Measurements from ENCODE around the gene STRA6. TPM values are rescaled to one million over a fixed set of nuclear protein-coding genes. Genes with fewer than 3 reads are reported as not detected.

The STRA6 gene
- total RNA-seq, 1 experiment from 2014 or later: 0.84 TPM

DNA sequence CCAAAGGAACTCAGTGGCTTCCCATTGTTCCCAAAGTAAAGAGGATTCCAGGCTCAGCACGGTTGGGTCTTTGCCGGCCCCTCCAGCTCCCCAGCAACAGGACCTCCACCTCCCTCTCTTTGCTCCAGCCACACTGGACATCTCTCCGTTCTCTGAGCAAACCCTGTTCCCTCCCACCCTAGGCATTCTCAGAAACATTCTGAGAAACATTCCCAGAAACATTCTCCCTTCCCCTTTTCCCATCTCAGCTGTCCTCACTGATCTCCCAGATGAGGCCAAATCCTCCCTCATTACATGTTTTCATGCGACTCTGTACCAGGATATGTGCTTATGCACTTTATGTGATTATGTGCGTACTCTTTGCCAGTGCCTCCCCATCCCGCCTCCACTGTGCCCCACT is 47.7 kb upstream of the STRA6 start:
- POLR2A ChIA-PET (ENCODE audit: low non-redundant PET): no interaction called here

DNA sequence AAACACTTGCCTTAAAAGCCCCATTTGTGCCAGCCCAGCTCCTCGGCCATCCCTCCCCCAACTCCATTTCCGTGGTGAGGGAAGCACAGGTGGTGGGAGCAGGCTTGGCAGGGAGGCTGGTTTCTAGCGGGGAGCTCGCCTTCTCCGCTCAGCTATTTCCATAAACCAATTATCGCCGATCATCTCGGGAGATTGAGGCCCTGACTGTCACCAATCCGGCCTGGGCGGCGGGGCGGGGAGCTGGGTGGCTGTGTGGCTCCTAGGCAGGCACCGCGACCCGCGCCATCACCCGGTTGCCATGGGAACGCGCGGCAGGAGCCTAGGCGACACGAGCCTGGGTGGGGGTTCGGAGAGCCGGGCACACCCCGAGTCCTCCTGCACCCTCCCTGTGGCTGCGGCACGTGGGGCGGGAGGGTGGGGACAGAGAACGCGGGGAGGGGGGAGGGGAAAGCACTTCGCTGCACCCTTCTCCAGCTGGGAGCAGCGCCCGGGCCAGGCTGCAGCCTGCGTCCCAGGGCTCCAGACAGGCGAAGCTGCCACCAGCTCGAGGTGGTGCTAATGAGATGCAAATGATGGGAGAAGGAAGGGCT is 42.9 kb upstream of the STRA6 start:
- Histone ChIP-seq H3K27ac (ENCODE audit: low read depth, low read length, poor library complexity, severe bottlenecking) (no peak overlapping the region), H3K4me1 (ENCODE audit: insufficient read depth, low read length, poor library complexity, severe bottlenecking) (peaks cover 33% of the 10 kb centered on the region), H3K4me3 (ENCODE audit: low read depth, low read length, poor library complexity, severe bottlenecking) (peak overlapping the region; percentile 9), H3K9me3 (ENCODE audit: low read depth, low read length, poor library complexity, severe bottlenecking) (no peaks in the 10 kb centered on the region), H3K36me3 (ENCODE audit: insufficient read depth, low read length, poor library complexity, severe bottlenecking) (no peaks in the 10 kb centered on the region), H3K27me3 (replicated peaks; ENCODE audit: insufficient read depth, low read depth, low read length, poor library complexity) (no peaks in the 10 kb centered on the region)
- DNase-seq (ENCODE audit: low spot score): peak; percentile 80
- ChIA-PET POLR2A (ENCODE audit: low non-redundant PET) (interaction anchor here (0.6 kb wide), 1 partner anchor 216 kb away, joined by 5 read pairs; the partner anchor contains the start of gene UBL7), CTCF (interaction anchor here (0.5 kb wide), 1 partner anchor 119 kb away, joined by 6 read pairs; no protein-coding TSS in a partner anchor)
- TF ChIP-seq EZH2 (IDR thresholded peaks at IDR 0.05; ENCODE audit: borderline replicate concordance, low read depth, low read length, poor library complexity, severe bottlenecking): no peak
- TF ChIP-seq CTCF (conservative IDR thresholded peaks at IDR 0.05; ENCODE audit: low read depth, low read length): no peak
- intact Hi-C loops (cut with micrococcal nuclease; ENCODE audit: unreplicated experiment): no loop called here
- BruUV-seq (replicated peaks): no TSS peak

More for the DNA sequence above, 47.7 kb upstream of the STRA6 start:
- Histone ChIP-seq H3K4me3 (ENCODE audit: low read depth, low read length, poor library complexity, severe bottlenecking) (no peak overlapping the region), H3K9me3 (ENCODE audit: low read depth, low read length, poor library complexity, severe bottlenecking) (no peaks in the 10 kb centered on the region), H3K36me3 (ENCODE audit: insufficient read depth, low read length, poor library complexity, severe bottlenecking) (no peaks in the 10 kb centered on the region), H3K27ac (ENCODE audit: low read depth, low read length, poor library complexity, severe bottlenecking) (no peak overlapping the region), H3K27me3 (replicated peaks; ENCODE audit: insufficient read depth, low read depth, low read length, poor library complexity) (no peaks in the 10 kb centered on the region), H3K4me1 (ENCODE audit: insufficient read depth, low read length, poor library complexity, severe bottlenecking) (peaks cover 16% of the 10 kb centered on the region)
- intact Hi-C loops (cut with micrococcal nuclease; ENCODE audit: unreplicated experiment): no loop called here
- no peak for DNase-seq (ENCODE audit: low spot score)
- TF ChIP-seq CTCF (conservative IDR thresholded peaks at IDR 0.05; ENCODE audit: low read depth, low read length) (no peak), EZH2 (IDR thresholded peaks at IDR 0.05; ENCODE audit: borderline replicate concordance, low read depth, low read length, poor library complexity, severe bottlenecking) (no peak)
- no TSS peak for BruUV-seq (replicated peaks)
- CTCF ChIA-PET: no interaction called here

GRCh38 chr15:74244822-74245341 is 42.3 kb upstream of the STRA6 start:
- peaks cover 39% of the 10 kb centered on the region for H3K4me1 ChIP-seq (ENCODE audit: insufficient read depth, low read length, poor library complexity, severe bottlenecking)

More at GRCh38 chr15:74244822-74245341, 42.3 kb upstream of the STRA6 start:
- Histone ChIP-seq H3K27me3 (replicated peaks; ENCODE audit: insufficient read depth, low read depth, low read length, poor library complexity) (no peaks in the 10 kb centered on the region), H3K36me3 (ENCODE audit: insufficient read depth, low read length, poor library complexity, severe bottlenecking) (no peaks in the 10 kb centered on the region), H3K4me3 (ENCODE audit: low read depth, low read length, poor library complexity, severe bottlenecking) (peak overlapping the region; percentile 9), H3K27ac (ENCODE audit: low read depth, low read length, poor library complexity, severe bottlenecking) (no peak overlapping the region), H3K9me3 (ENCODE audit: low read depth, low read length, poor library complexity, severe bottlenecking) (no peaks in the 10 kb centered on the region)
- no TSS peak for BruUV-seq (replicated peaks)
- DNase-seq (ENCODE audit: low spot score): no peak
- TF ChIP-seq EZH2 (IDR thresholded peaks at IDR 0.05; ENCODE audit: borderline replicate concordance, low read depth, low read length, poor library complexity, severe bottlenecking): no peak
- TF ChIP-seq CTCF (conservative IDR thresholded peaks at IDR 0.05; ENCODE audit: low read depth, low read length): no peak
- intact Hi-C loops (cut with micrococcal nuclease; ENCODE audit: unreplicated experiment): no loop called here
- ChIA-PET POLR2A (ENCODE audit: low non-redundant PET) (interaction anchor here (0.6 kb wide), 1 partner anchor 216 kb away, joined by 5 read pairs; the partner anchor contains the start of gene UBL7), CTCF (no interaction called here)
